K562 (cell line): ENCODE measurements around the gene KHDRBS2. TPM values are rescaled to one million over a fixed set of nuclear protein-coding genes. Genes with fewer than 3 reads are reported as not detected.

Experiments used
- ATAC-seq: fragments of 200-7000 bp; cut with Tn5 transposase; 3 replicates; pipeline ENCODE4 v1.9.1; 2020; ENCODE audit warnings: moderate library complexity
- BruUV-seq: library from RNA; stranded (reverse); fragments of 400-500 nt; replicated peaks from 2 replicates; lab custom pipeline; 2021; lab: Mats Ljungman, UMichigan
- CTCF ChIA-PET: fragments of 300-600 bp; formaldehyde crosslinking; extraction: SDS; loops from one replicate; lab custom pipeline; 2021; ENCODE audit warnings: low intra/inter-chr PET ratio; lab: Yijun Ruan, JAX
- POLR2A ChIA-PET: fragments of 300-600, 350-650 bp; sonication (Branson Sonifier 250); formaldehyde crosslinking; extraction: SDS; loops from one replicate; lab custom pipeline; 2021; ENCODE audit warnings: antibody characterized with exemption, inconsistent platforms; lab: Yijun Ruan, JAX
- DNase-seq, 4 experiments: peaks; one replicate each; pipeline versions ENCODE4 v3.0.0 to v3.0.0-alpha.2; 2011 to 2018; ENCODE audit warnings: low spot score in 3 of 4, mixed read lengths in 3 of 4; ENCODE audit errors: extremely low read depth in 1 of 4
- FAIRE-seq: peaks from 2 replicates; lab custom pipeline; 2011; peaks lifted over from hg19 to GRCh38; lab: Jason Lieb, UNC
- H2AFZ ChIP-seq: 2 replicates; pipeline ENCODE4 v1.6.0; 2011; ENCODE audit warnings: low read depth, low read length, control low read depth, inconsistent platforms
- H3K27ac ChIP-seq: fragments of 200-600 bp; 3 replicates; pipeline ENCODE4 v1.8.0; 2011; ENCODE audit warnings: low read depth, mild to moderate bottlenecking, control low read depth, inconsistent platforms, low read length, moderate library complexity, mixed read lengths; ENCODE audit errors: extremely low read depth
- H3K27me3 ChIP-seq, 2 experiments: fragments of 300-600 bp in 1 of 2; 2 replicates in 1 of 2; 3 replicates in 1 of 2; pipeline versions ENCODE4 v1.6.0 to v1.8.0; 2011; ENCODE audit warnings: inconsistent platforms in 2 of 2, low read length in 2 of 2, mild to moderate bottlenecking in 1 of 2, mixed read lengths in 1 of 2, moderate library complexity in 1 of 2; ENCODE audit not compliant: control insufficient read depth in 2 of 2, insufficient read depth in 2 of 2
- H3K36me3 ChIP-seq: fragments of 300-600 bp; 3 replicates; pipeline ENCODE4 v1.8.0; 2011; ENCODE audit warnings: mild to moderate bottlenecking, low read length, inconsistent platforms; ENCODE audit not compliant: control insufficient read depth, insufficient read depth
- H3K4me1 ChIP-seq, 2 experiments: fragments of 200-600 bp in 1 of 2; replicated peaks in 1 of 2; 2 replicates in 1 of 2; 3 replicates in 1 of 2; pipeline versions ENCODE4 v1.5.1 to v1.8.0; 2011; ENCODE audit warnings: inconsistent platforms in 2 of 2, low read length in 2 of 2, mild to moderate bottlenecking in 1 of 2, mixed read lengths in 1 of 2, moderate library complexity in 1 of 2; ENCODE audit not compliant: control insufficient read depth in 2 of 2, insufficient read depth in 2 of 2
- H3K4me2 ChIP-seq: 2 replicates; pipeline ENCODE4 v1.6.1; 2011; ENCODE audit warnings: low read length, control low read depth, inconsistent platforms, mixed read lengths; ENCODE audit not compliant: insufficient read depth
- H3K4me3 ChIP-seq: fragments of 200-600 bp; sonication (generic), shearing (Covaris generic); 2 replicates; pipeline ENCODE4 v1.5.1; 2016; ENCODE audit warnings: control low read depth, inconsistent platforms
- H3K79me2 ChIP-seq: fragments of 200-600 bp; 3 replicates; pipeline ENCODE4 v1.8.0; 2011; ENCODE audit warnings: low read length, inconsistent platforms; ENCODE audit not compliant: control insufficient read depth, insufficient read depth
- H3K9ac ChIP-seq, 2 experiments: 2 replicates each; pipeline versions ENCODE4 v1.6.0 to v1.6.1; 2011; ENCODE audit warnings: low read depth in 2 of 2, low read length in 2 of 2, control low read depth in 1 of 2, inconsistent platforms in 1 of 2, mild to moderate bottlenecking in 1 of 2, mixed read lengths in 1 of 2; ENCODE audit not compliant: insufficient read depth in 1 of 2
- H3K9me1 ChIP-seq: one replicate; pipeline ENCODE4 v1.6.0; 2011; ENCODE audit warnings: inconsistent platforms, mild to moderate bottlenecking, low read length, moderate library complexity; ENCODE audit not compliant: control insufficient read depth, insufficient read depth
- H3K9me3 ChIP-seq: replicated peaks from 2 replicates; pipeline ENCODE4 v1.5.1; 2011; ENCODE audit warnings: low read depth, low read length, inconsistent platforms; ENCODE audit not compliant: control insufficient read depth, insufficient read depth
- H4K20me1 ChIP-seq: replicated peaks from 2 replicates; pipeline ENCODE4 v1.6.1; 2011; ENCODE audit warnings: low read length, inconsistent platforms, mixed read lengths; ENCODE audit not compliant: control insufficient read depth, insufficient read depth
- DLX4 ChIP-seq: fragments of 250-450 bp; sonication (Bioruptor Pico); IDR thresholded peaks from 2 replicates; pipeline ENCODE4 v1.6.1; 2021; ENCODE audit warnings: mild to moderate bottlenecking
- EZH2 ChIP-seq: IDR thresholded peaks from 2 replicates; pipeline ENCODE4 v1.6.1; 2012; ENCODE audit warnings: low read depth, mild to moderate bottlenecking, inconsistent platforms, low read length, borderline replicate concordance
- RAD21 ChIP-seq, 2 experiments: fragments of 250-450 bp in 1 of 2; fragments of 450-650 bp in 1 of 2; sonication (Bioruptor Pico) in 1 of 2; formaldehyde crosslinking in 1 of 2; IDR thresholded peaks in 1 of 2; conservative IDR thresholded peaks in 1 of 2; 2 replicates each; pipeline versions ENCODE4 v1.4.0 to v1.8.0; 2020 to 2022; ENCODE audit warnings: mild to moderate bottlenecking in 2 of 2, moderate library complexity in 1 of 2
- RCOR1 ChIP-seq, 2 experiments: IDR thresholded peaks; 2 replicates each; pipeline ENCODE4 v1.6.1; 2012; ENCODE audit warnings: low read depth in 2 of 2, low read length in 2 of 2, borderline replicate concordance in 1 of 2, improper control_type of control experiment in 1 of 2
- TBL1XR1 ChIP-seq, 2 experiments: IDR thresholded peaks; 2 replicates each; pipeline ENCODE4 v1.6.1; 2012; ENCODE audit warnings: improper control_type of control experiment in 2 of 2, low read length in 2 of 2, mild to moderate bottlenecking in 1 of 2
- WGBS: fragments of 100-300 bp; shearing (Covaris generic); methylation state at CpG from one replicate; pipeline ENCODE4 v1.1.6; 2016; ENCODE audit warnings: low coverage, mixed read lengths; ENCODE audit not compliant: insufficient coverage; ENCODE audit errors: missing lambda C conversion rate; 5-methylcytosine and 5-hydroxymethylcytosine counted together
- in situ Hi-C: fragments of 300-500 bp; cut with MboI; formaldehyde crosslinking; loops from 4 replicates; pipeline ENCODE4 v1.15.0; 2018; ENCODE audit warnings: inconsistent platforms, mixed read lengths
- intact Hi-C: fragments of 100-400 bp; cut with micrococcal nuclease; formaldehyde crosslinking; loops from 2 replicates; pipeline ENCODE4 v1.14.2; 2022
- polyA plus RNA-seq, 8 experiments: library from polyadenylated mRNA; depleted of rRNA in 4 of 8; stranded (reverse) in 5 of 8; unstranded in 3 of 8; fragments of >200 nt; fragmentation: Nextera tagmentation in 2 of 8; fragmentation: Illumina TruSeq in 1 of 8; extraction: Ambion mirVana in 2 of 8; extraction: Trizol in 1 of 8; gene quantifications; 2 replicates each; pipeline versions ENCODE4 v1.2.1 to v1.2.3, GENCODE V29; 2011 to 2014; ENCODE audit warnings: inconsistent platforms in 1 of 8, missing spikeins in 1 of 8
- total RNA-seq, 7 experiments: library from RNA; depleted of rRNA in 6 of 7; stranded (reverse); fragments of >200 nt in 6 of 7; fragmentation: Illumina TruSeq in 2 of 7; extraction: Trizol in 2 of 7; gene quantifications; 2 replicates each; pipeline versions ENCODE4 v1.2.1 to v1.2.3, GENCODE V29; 2011 to 2021; ENCODE audit warnings: low replicate concordance in 1 of 7

Gene KHDRBS2
- total and polyA plus RNA-seq, 9 of the 15 experiments (the other 6 are each of a cell fraction or from before 2014, with no cell fraction given): not detected

DNA sequence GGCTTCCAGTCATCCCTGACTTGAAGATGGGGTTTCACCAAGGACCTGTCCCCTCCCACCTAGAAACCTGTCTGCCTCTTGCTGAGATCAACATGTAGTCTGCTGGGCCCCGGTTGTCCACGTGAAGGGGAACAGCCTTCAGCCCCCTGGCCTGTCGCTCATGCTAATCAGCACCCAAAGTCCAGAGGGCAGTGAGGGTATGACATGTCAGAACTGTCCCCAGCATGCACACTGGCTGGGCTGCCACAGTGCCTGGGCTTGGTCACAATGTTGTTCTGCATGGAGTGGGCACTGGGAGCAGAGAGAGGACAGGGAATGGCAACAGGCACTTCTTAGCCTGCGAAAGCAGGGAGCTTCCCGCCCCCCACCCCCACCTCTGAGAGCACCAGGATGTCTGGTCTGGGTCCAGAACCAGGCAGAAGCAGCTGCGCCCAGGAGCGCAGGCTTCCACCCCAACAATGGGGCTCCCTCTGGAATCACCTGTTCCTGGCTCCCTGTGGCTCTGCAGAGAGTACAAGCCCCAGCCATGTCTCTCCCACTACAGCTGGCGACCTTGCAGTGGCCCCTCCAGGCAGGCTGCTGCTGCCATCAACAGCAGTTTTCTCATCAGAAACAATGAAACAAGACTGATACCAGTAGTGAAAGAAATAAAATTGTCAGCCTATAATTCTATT lies 182.7 kb downstream of the KHDRBS2 start:
- ChIA-PET POLR2A (no interaction called here), CTCF (no interaction called here)
- Histone ChIP-seq H3K4me3 (no peak overlapping the region), H3K9me1 (no peaks in the 10 kb centered on the region), H3K4me2 (no peak overlapping the region), H3K36me3 (no peaks in the 10 kb centered on the region), H3K79me2 (no peaks in the 10 kb centered on the region), H3K27me3 (no peaks in the 10 kb centered on the region), H3K9ac (no peak overlapping the region), H3K9me3 (no peaks in the 10 kb centered on the region), H3K27ac (no peak overlapping the region)
- in situ Hi-C loops (no loop called here), intact Hi-C loops (no loop called here)
- no peak for DNase-seq
- no TSS peak for BruUV-seq
- WGBS: 0% methylated on average over 7 of the region's 8 CpGs
- FAIRE-seq: no peak
- TF ChIP-seq EZH2 (no peak), TBL1XR1 (IDR thresholded peaks at IDR 0.05; ENCODE audit: low read length in 2 of 2) (no peak), RCOR1 (IDR thresholded peaks at IDR 0.05; ENCODE audit: borderline replicate concordance in 1 of 2, low read depth in 2 of 2, low read length in 2 of 2) (no peak), DLX4 (CRISPR knock-in tag) (no peak), RAD21 (CRISPR knock-in tag; conservative IDR thresholded peaks at IDR 0.05 in 1 of 2, IDR thresholded peaks at IDR 0.05 in 1 of 2) (no peak)
- TF ChIP-seq, all 486 proteins: peak for 0
- H2AFZ ChIP-seq: no peak overlapping the region
- no peak for ATAC-seq
- H4K20me1 ChIP-seq: no peaks in the 10 kb centered on the region
- no peaks in the 10 kb centered on the region for H3K4me1 ChIP-seq
